Keratinocyte (primary cell): Measurements from ENCODE around the gene SLN.

Experiments
- CTCF ChIP-seq, 3 experiments: IDR thresholded peaks in 1 of 3; conservative IDR thresholded peaks in 1 of 3; optimal IDR thresholded peaks in 1 of 3; 2 replicates in 2 of 3; 3 replicates in 1 of 3; pipeline versions ENCODE3 to v1.5.1; 2011; ENCODE audit warnings: low read length in 3 of 3, mild to moderate bottlenecking in 3 of 3, moderate library complexity in 2 of 3, control low read depth in 1 of 3, inconsistent platforms in 1 of 3; ENCODE audit not compliant: insufficient read depth in 2 of 3; ENCODE audit errors: extremely low read depth in 1 of 3
- EZH2 ChIP-seq: IDR thresholded peaks from one replicate; pipeline ENCODE4 v1.6.1; 2012; ENCODE audit warnings: inconsistent platforms, mild to moderate bottlenecking, low read length, moderate library complexity

GRCh38 chr11:107711861-107712755 lies at the start of gene SLN:
- TF ChIP-seq CTCF (optimal IDR thresholded peaks at IDR 0.05 in 1 of 3, IDR thresholded peaks at IDR 0.05 in 1 of 3, conservative IDR thresholded peaks at IDR 0.05 in 1 of 3; ENCODE audit: extremely low read depth in 1 of 3, insufficient read depth in 2 of 3, low read length in 3 of 3) = no peak
- no peak for TF ChIP-seq EZH2
